Testis (tissue), 3 donors: Measurements from ENCODE around the gene SET. TPM values are rescaled to one million over a fixed set of nuclear protein-coding genes. Genes with fewer than 3 reads are reported as not detected.

Source experiments
- DNase-seq: peaks from one replicate; pipeline ENCODE4 v3.0.0-alpha.2; 2019
- H3K27ac ChIP-seq, 2 donors: fragments of 200-600 bp; sonication (generic); one replicate each; pipeline ENCODE4 v1.5.1; 2019
- H3K27me3 ChIP-seq: fragments of 200-600 bp; sonication (generic); one replicate; pipeline ENCODE4 v1.5.1; 2019
- H3K36me3 ChIP-seq: fragments of 200-600 bp; sonication (generic); one replicate; pipeline ENCODE4 v1.5.1; 2017; ENCODE audit warnings: low read depth; ENCODE audit errors: missing control alignments
- H3K4me1 ChIP-seq: fragments of 200-600 bp; sonication (generic); one replicate; pipeline ENCODE4 v1.5.1; 2019
- H3K4me3 ChIP-seq, 2 donors: fragments of 200-600 bp; sonication (generic); one replicate each; pipeline ENCODE4 v1.5.1; 2017 to 2019
- H3K9me3 ChIP-seq: fragments of 200-600 bp; sonication (generic); one replicate; pipeline ENCODE4 v1.5.1; 2017
- POLR2A ChIP-seq: fragments of 450-650 bp; IDR thresholded peaks from one replicate; pipeline ENCODE4 v1.6.1; 2017; ENCODE audit warnings: antibody characterized with exemption, mild to moderate bottlenecking, moderate library complexity
- WGBS, 2 donors: methylation state at CpG; one replicate each; pipeline ENCODE4 v1.1.5; 2018; 5-methylcytosine and 5-hydroxymethylcytosine counted together
- intact Hi-C: fragments of 100-400 bp; cut with DNase I; formaldehyde crosslinking; loops from one replicate; pipeline ENCODE4 v1.15.1; 2023; ENCODE audit warnings: low total_unique reads
- polyA plus RNA-seq: library from polyadenylated mRNA; stranded (reverse); fragments of 350-450 nt; fragmentation: Illumina TruSeq; extraction: RNeasy Lipid Tissue Mini Kit (QIAGEN cat#74804); gene quantifications from one replicate; pipeline ENCODE4 v1.2.3, GENCODE V29; 2014; ENCODE audit warnings: low read depth, low replicate concordance; ENCODE audit not compliant: insufficient read depth
- total RNA-seq, 2 donors: library from RNA; depleted of rRNA; stranded (reverse); fragments of >200 nt; gene quantifications; one replicate each; pipeline ENCODE4 v1.2.3, GENCODE V29; 2016
- TF ChIP-seq, protein P1 (sequence below), 3 experiments: fragments of 450-650 bp in 2 of 3; fragments of 200-600 bp in 1 of 3; sonication (generic) in 1 of 3; IDR thresholded peaks; one replicate each; pipeline ENCODE4 v1.5.1; 2016 to 2019; ENCODE audit warnings: antibody characterized with exemption in 3 of 3, mild to moderate bottlenecking in 2 of 3, moderate library complexity in 1 of 3

The SET gene
- total and polyA plus RNA-seq, 3 donors from 2014 or later, result 113 to 159 (median 142) TPM

DNA sequence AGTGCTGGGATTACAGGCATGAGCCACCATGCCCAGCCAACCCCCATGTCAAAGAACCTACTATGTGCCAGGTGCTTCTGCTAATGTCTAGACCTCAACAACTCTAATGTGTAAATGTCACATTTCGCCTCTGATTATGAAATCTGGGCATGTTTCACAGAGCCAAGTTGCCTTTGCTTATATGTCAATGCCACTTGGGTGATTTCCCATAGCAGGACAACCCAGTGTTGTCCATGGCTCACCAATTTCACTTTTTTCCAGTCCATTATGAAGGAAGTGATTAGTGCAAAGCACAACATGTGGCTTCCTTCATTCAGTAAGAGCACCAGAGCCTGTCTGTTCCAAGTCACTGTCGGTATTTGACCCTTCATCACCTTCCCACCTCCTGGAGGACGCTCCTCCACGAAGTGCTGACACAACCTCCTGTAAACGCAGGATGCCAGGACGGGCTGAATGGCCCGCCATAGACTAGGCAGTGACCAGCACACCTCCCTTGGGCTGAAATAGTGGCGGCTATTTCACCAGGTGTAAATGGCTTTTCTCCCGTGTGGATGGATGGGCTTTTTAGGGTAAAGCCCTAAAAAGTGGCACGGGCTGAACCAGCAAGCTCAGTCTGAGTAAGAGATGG, 12.3 kb downstream of the SET start:
- DNase-seq, result no peak
- intact Hi-C loops, result no loop called here
- Histone ChIP-seq H3K4me3 (no peak overlapping the region), H3K27ac (no peak overlapping the region), H3K36me3 (no peaks in the 10 kb centered on the region), H3K4me1 (peaks cover 7% of the 10 kb centered on the region), H3K9me3 (no peaks in the 10 kb centered on the region), H3K27me3 (no peaks in the 10 kb centered on the region)
- TF ChIP-seq, protein P1, sequence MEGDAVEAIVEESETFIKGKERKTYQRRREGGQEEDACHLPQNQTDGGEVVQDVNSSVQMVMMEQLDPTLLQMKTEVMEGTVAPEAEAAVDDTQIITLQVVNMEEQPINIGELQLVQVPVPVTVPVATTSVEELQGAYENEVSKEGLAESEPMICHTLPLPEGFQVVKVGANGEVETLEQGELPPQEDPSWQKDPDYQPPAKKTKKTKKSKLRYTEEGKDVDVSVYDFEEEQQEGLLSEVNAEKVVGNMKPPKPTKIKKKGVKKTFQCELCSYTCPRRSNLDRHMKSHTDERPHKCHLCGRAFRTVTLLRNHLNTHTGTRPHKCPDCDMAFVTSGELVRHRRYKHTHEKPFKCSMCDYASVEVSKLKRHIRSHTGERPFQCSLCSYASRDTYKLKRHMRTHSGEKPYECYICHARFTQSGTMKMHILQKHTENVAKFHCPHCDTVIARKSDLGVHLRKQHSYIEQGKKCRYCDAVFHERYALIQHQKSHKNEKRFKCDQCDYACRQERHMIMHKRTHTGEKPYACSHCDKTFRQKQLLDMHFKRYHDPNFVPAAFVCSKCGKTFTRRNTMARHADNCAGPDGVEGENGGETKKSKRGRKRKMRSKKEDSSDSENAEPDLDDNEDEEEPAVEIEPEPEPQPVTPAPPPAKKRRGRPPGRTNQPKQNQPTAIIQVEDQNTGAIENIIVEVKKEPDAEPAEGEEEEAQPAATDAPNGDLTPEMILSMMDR (IDR thresholded peaks at IDR 0.05), result no peak
- no peak for TF ChIP-seq POLR2A
- 47 to 55% methylated on average over 10 of the region's 10 CpGs for WGBS, 2 donors

DNA sequence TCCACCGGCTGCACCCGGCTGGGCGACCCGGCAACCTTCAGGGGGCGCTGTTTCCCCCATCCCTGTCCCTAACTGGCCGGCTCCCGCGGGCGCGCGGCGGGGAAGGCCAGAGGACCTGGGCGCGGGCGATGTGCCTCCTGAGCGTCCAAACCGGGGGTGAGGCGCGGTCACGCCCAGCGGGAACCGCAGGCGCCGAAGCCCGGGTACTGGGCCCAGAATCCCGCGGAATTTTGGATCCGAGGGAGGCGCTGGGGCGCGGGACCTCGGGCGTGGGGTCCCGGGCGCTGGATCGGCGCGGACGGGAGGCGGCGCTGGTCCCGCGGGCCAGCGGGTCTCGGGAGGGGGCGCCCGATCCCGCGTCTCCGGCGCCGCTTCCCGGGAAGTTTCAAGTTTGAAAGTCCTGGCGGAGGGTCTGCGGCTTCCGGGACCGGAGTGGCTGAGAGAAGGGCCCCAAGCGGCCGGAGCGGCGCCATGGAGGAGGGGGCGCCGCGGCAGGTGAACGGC, 13.5 kb downstream of the SET start, which contains the start of gene PKN3:
Gene PKN3 (plus strand): TSS at position 59 of the 504 bp plus-strand sequence. CDS start 413 bp downstream, at position 472.
- Histone ChIP-seq H3K4me3 (peak within 1 kb of the TSS; percentile 69 to 71), H3K36me3 (no peaks in the 10 kb centered on the region), H3K27ac (peak within 1 kb of the TSS; percentile 24 to 80), H3K4me1 (peaks cover 7% of the 10 kb centered on the region), H3K27me3 (no peaks in the 10 kb centered on the region), H3K9me3 (no peaks in the 10 kb centered on the region)
- 0% methylated on average over 5 to 25 of the region's 65 CpGs for WGBS, 2 donors
- no peak for TF ChIP-seq POLR2A
- TF ChIP-seq, protein P1 (IDR thresholded peaks at IDR 0.05), result peak; percentile 83 to 89 (median 86)
- peak; percentile 89 for DNase-seq
- intact Hi-C loops, result no loop called here

DNA sequence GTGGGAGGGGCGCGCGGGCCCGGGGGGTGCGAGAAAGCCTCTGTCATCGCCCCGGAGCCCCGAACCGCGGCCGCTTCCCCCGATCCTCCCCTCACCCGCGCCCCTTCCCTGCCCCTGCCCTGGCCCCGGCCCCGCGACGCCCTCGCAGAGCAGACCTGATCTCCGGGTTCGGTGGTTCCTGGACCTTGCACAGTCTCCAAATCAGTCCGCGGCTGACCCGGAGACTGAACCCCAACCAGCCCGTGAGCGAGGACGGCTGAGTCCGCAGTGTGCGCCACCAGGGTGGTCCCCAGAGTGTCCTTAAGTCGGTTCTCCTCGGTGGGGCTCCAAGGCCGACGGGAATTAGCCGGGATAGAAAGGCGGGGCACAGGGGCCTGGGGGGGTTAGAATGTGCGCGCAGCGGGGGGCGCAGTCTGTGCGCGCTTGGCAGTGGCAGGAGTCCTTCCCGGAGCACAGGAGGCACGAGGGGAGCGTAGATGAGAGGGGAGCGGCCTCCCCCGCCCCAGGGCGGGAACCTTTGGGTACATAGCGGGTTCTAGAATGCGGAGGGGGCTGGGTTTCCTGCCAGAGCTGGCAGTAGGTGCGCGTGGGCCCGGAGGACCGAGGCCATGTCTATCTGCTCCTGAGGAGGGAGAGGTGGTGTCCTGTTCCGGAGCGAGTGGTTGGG, 14.1 kb downstream of the SET start:
- peak; percentile 25 for DNase-seq
- intact Hi-C loops, result no loop called here
- H3K36me3 ChIP-seq, result no peaks in the 10 kb centered on the region

DNA sequence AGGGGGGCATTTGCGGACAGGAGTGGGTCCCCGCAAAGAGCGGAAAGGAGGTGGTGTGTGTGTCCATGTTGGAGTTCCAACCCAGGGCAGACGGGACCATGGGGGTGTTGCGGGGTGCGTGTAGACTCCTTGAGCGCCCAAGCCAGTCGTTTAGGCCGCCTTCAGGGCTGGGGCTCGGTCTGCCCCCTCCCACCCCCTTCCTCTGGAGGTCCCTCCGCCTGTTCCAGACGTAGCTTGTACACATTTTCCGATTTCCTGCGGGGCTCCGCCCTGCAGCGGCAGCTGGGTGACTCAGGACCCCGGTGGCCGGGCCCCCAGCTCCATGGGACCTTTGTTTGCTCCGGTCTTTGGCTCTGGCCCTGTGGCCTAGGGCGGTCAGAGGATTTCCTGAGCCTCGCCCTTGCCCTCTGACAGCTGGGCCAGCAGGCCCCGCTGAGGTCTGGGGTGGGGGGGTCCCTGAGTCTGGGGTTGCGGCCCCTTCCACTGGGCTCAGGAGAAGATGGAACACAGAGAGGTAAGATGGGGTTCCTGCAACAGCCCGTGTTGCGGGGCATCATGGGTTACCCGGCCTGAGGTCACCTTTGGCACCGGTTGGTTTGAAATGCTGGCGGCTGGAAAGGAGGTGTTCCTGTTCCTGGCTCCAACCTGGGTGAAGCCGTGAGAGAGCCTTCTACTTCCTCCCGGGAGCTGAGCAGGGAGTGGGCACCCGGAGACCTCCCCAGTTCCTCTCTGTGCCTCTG, 14.8 kb downstream of the SET start:
- intact Hi-C loops, result no loop called here
- WGBS, 2 donors, result 70 to 74% methylated on average over 19 to 31 of the region's 31 CpGs
- H3K27ac ChIP-seq, result peak overlapping the region; percentile 24 to 80
- H3K9me3 ChIP-seq, result no peaks in the 10 kb centered on the region
- DNase-seq, result no peak
- H3K27me3 ChIP-seq, result no peaks in the 10 kb centered on the region
- peaks cover 7% of the 10 kb centered on the region for H3K4me1 ChIP-seq
- no peak for TF ChIP-seq POLR2A
- TF ChIP-seq, protein P1 (IDR thresholded peaks at IDR 0.05), result no peak
- H3K4me3 ChIP-seq, result peak overlapping the region; percentile 69 to 71
- H3K36me3 ChIP-seq, result no peaks in the 10 kb centered on the region

More for the DNA sequence above, 14.1 kb downstream of the SET start:
- TF ChIP-seq, protein P1 (IDR thresholded peaks at IDR 0.05), result no peak
- TF ChIP-seq POLR2A, result no peak
- Histone ChIP-seq H3K9me3 (no peaks in the 10 kb centered on the region), H3K4me1 (peaks cover 7% of the 10 kb centered on the region), H3K27ac (peak overlapping the region; percentile 24 to 80), H3K27me3 (no peaks in the 10 kb centered on the region), H3K4me3 (peak overlapping the region; percentile 69 to 71)
- WGBS, 2 donors, result 5 to 7% methylated on average over 13 to 48 of the region's 55 CpGs
